Neural cell (in vitro differentiated cells): ENCODE measurements around the gene RABIF. TPM values are rescaled to one million over a fixed set of nuclear protein-coding genes. Genes with fewer than 3 reads are reported as not detected.

Experiments used
- H2AFZ ChIP-seq: fragments of 200-600, 300-800 bp; sonication (generic), shearing (Covaris generic); 2 replicates; pipeline ENCODE4 v1.6.0; 2014; ENCODE audit warnings: low read depth, mild to moderate bottlenecking, antibody characterized with exemption, low read length, moderate library complexity
- H3F3A ChIP-seq: fragments of 200-600 bp; shearing (Covaris generic); 2 replicates; pipeline ENCODE4 v1.6.1; 2016; ENCODE audit warnings: mild to moderate bottlenecking, moderate library complexity, mixed read lengths, antibody characterized with exemption, low read length; ENCODE audit not compliant: insufficient read depth, poor library complexity, severe bottlenecking
- H3K27ac ChIP-seq: fragments of 200-600, 300-800 bp; sonication (generic), shearing (Covaris generic); 2 replicates; pipeline ENCODE4 v1.5.1; 2014; ENCODE audit warnings: mild to moderate bottlenecking, low read length, moderate library complexity
- H3K27me3 ChIP-seq: fragments of 300-800, 200-600 bp; sonication (generic), shearing (Covaris generic); 2 replicates; pipeline ENCODE4 v1.6.0; 2014; ENCODE audit warnings: mild to moderate bottlenecking, low read depth, low read length, moderate library complexity; ENCODE audit not compliant: insufficient read depth
- H3K36me3 ChIP-seq: fragments of 300-800, 200-600 bp; sonication (generic), shearing (Covaris generic); 2 replicates; pipeline ENCODE4 v1.5.1; 2014; ENCODE audit warnings: mild to moderate bottlenecking, antibody characterized with exemption, low read length, moderate library complexity; ENCODE audit not compliant: insufficient read depth
- H3K4me2 ChIP-seq: fragments of 300-800, 200-600 bp; sonication (generic), shearing (Covaris generic); 2 replicates; pipeline ENCODE4 v1.6.0; 2014; ENCODE audit warnings: mild to moderate bottlenecking, low read length
- H3K4me3 ChIP-seq: fragments of 300-800, 200-600 bp; sonication (generic), shearing (Covaris generic); 2 replicates; pipeline ENCODE4 v1.5.1; 2014; ENCODE audit warnings: mild to moderate bottlenecking, low read length, moderate library complexity
- H3K79me2 ChIP-seq: fragments of 200-600 bp; shearing (Covaris generic); replicated peaks from 2 replicates; pipeline ENCODE4 v1.6.0; 2014; ENCODE audit warnings: mild to moderate bottlenecking, low read length, moderate library complexity; ENCODE audit not compliant: insufficient read depth
- H3K9ac ChIP-seq: fragments of 300-800, 200-600 bp; sonication (generic), shearing (Covaris generic); 2 replicates; pipeline ENCODE4 v1.6.1; 2016; ENCODE audit warnings: mild to moderate bottlenecking, low read length, mixed read lengths
- H3K9me2 ChIP-seq: fragments of 200-600 bp; shearing (Covaris generic); 2 replicates; pipeline ENCODE4 v1.6.1; 2016; ENCODE audit warnings: mild to moderate bottlenecking, low read length, mixed read lengths; ENCODE audit not compliant: insufficient read depth
- H3K9me3 ChIP-seq: fragments of 200-600, 300-800 bp; sonication (generic), shearing (Covaris generic); 2 replicates; pipeline ENCODE4 v1.6.1; 2016; ENCODE audit warnings: mild to moderate bottlenecking, mixed run types, low read length, moderate library complexity, mixed read lengths
- H4K20me1 ChIP-seq: fragments of 200-600 bp; shearing (Covaris generic); 2 replicates; pipeline ENCODE4 v1.6.1; 2016; ENCODE audit warnings: mild to moderate bottlenecking, mixed run types; ENCODE audit not compliant: insufficient read depth
- EP300 ChIP-seq: fragments of 450-650 bp; conservative IDR thresholded peaks from 2 replicates; pipeline ENCODE4 v1.6.1; 2014; ENCODE audit warnings: antibody characterized with exemption, mild to moderate bottlenecking, moderate library complexity; ENCODE audit not compliant: poor library complexity, severe bottlenecking
- EZH2 ChIP-seq: fragments of 200-600, 300-800 bp; shearing (Covaris generic), sonication (generic); IDR thresholded peaks from 2 replicates; pipeline ENCODE4 v1.6.1; 2014; ENCODE audit warnings: antibody characterized with exemption, low read length, borderline replicate concordance, mild to moderate bottlenecking; ENCODE audit not compliant: insufficient read depth, poor library complexity, severe bottlenecking
- MXI1 ChIP-seq: fragments of 450-650 bp; conservative IDR thresholded peaks from 2 replicates; pipeline ENCODE4 v1.6.1; 2014; ENCODE audit warnings: antibody characterized with exemption, mild to moderate bottlenecking; ENCODE audit not compliant: poor library complexity, severe bottlenecking
- POLR2AphosphoS5 ChIP-seq: IDR thresholded peaks from 2 replicates; pipeline ENCODE4 v1.6.1; 2012
- RAD21 ChIP-seq: fragments of 450-650 bp; conservative IDR thresholded peaks from 2 replicates; pipeline ENCODE4 v1.6.1; 2014; ENCODE audit warnings: antibody characterized with exemption, mild to moderate bottlenecking, moderate library complexity
- SMC3 ChIP-seq: fragments of 450-650 bp; conservative IDR thresholded peaks from 2 replicates; pipeline ENCODE4 v1.6.1; 2014; ENCODE audit warnings: antibody characterized with exemption, mild to moderate bottlenecking, moderate library complexity; ENCODE audit not compliant: poor library complexity
- TAF1 ChIP-seq: IDR thresholded peaks from 2 replicates; pipeline ENCODE4 v1.6.1; 2012; ENCODE audit warnings: low read depth
- polyA plus RNA-seq: library from polyadenylated mRNA; depleted of rRNA; stranded (reverse); fragments of >200 nt; gene quantifications from 2 replicates; pipeline ENCODE4 v1.2.3, GENCODE V29; 2014
- TF ChIP-seq, protein P1 (sequence below): IDR thresholded peaks from 2 replicates; pipeline ENCODE4 v1.6.1; 2012; ENCODE audit warnings: borderline replicate concordance
- TF ChIP-seq, protein P2 (sequence below): fragments of 450-650 bp; IDR thresholded peaks from 2 replicates; pipeline ENCODE4 v1.5.1; 2014; ENCODE audit warnings: antibody characterized with exemption, mild to moderate bottlenecking, moderate library complexity; ENCODE audit not compliant: poor library complexity, severe bottlenecking

The RABIF gene
- polyA plus RNA-seq, 1 donor from 2014 or later, result 13.3 TPM

DNA sequence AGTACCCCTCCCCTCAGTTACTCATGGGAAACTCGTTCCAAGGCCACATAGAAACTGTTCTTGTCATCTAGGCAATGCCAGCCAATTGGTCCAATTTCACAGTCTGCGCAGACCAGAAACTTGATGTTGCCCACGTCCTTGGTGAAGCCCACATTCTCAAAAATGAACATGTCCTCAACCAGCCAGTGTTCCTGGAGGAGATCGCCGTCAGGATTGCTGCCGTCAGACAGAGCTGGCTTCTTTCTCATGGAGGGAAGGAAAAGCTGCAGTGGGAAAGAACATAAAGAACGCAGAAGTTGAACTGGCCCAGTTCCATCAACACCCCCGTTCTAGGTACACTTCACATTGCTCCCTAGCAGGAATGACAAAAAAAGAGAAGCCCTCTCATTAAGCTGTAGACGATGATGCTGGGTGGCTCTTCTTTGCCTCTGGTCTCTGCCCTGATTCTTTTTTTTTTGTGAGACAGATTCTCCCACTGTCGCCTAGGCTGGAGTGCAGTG lies 7.9 kb downstream of the RABIF start (continued):
- TF ChIP-seq, protein P1, sequence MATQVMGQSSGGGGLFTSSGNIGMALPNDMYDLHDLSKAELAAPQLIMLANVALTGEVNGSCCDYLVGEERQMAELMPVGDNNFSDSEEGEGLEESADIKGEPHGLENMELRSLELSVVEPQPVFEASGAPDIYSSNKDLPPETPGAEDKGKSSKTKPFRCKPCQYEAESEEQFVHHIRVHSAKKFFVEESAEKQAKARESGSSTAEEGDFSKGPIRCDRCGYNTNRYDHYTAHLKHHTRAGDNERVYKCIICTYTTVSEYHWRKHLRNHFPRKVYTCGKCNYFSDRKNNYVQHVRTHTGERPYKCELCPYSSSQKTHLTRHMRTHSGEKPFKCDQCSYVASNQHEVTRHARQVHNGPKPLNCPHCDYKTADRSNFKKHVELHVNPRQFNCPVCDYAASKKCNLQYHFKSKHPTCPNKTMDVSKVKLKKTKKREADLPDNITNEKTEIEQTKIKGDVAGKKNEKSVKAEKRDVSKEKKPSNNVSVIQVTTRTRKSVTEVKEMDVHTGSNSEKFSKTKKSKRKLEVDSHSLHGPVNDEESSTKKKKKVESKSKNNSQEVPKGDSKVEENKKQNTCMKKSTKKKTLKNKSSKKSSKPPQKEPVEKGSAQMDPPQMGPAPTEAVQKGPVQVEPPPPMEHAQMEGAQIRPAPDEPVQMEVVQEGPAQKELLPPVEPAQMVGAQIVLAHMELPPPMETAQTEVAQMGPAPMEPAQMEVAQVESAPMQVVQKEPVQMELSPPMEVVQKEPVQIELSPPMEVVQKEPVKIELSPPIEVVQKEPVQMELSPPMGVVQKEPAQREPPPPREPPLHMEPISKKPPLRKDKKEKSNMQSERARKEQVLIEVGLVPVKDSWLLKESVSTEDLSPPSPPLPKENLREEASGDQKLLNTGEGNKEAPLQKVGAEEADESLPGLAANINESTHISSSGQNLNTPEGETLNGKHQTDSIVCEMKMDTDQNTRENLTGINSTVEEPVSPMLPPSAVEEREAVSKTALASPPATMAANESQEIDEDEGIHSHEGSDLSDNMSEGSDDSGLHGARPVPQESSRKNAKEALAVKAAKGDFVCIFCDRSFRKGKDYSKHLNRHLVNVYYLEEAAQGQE, result no peak
- no peak for TF ChIP-seq SMC3
- no peak for TF ChIP-seq RAD21

DNA sequence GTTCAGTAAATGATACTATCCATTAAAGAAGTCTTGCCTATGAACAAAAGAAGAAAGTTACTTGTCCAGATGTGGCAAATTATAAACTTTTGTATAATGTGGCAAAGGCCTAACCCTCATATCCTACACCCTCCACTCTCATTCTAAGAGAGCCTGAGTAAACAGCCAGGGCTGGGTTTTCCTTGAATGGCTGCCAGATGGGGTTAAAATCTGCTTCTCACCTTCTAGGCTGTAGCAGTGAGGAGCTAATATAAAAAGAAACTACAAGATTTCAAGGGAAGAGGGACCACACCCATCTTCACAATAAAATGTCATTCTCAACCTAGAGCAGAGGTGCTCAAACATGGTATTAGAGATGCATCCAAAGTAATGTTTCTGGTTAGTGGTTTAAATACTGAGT lies 8.9 kb downstream of the RABIF start:
- H3K27ac ChIP-seq, result no peak overlapping the region
- no peaks in the 10 kb centered on the region for H4K20me1 ChIP-seq
- H3K9me2 ChIP-seq, result no peaks in the 10 kb centered on the region
- peaks cover 14% of the 10 kb centered on the region for H3K79me2 ChIP-seq
- TF ChIP-seq, protein P1, result no peak
- TF ChIP-seq EZH2 (no peak), EP300 (no peak), POLR2AphosphoS5 (no peak), TAF1 (no peak), RAD21 (no peak), SMC3 (no peak), MXI1 (no peak)
- TF ChIP-seq, protein P2, sequence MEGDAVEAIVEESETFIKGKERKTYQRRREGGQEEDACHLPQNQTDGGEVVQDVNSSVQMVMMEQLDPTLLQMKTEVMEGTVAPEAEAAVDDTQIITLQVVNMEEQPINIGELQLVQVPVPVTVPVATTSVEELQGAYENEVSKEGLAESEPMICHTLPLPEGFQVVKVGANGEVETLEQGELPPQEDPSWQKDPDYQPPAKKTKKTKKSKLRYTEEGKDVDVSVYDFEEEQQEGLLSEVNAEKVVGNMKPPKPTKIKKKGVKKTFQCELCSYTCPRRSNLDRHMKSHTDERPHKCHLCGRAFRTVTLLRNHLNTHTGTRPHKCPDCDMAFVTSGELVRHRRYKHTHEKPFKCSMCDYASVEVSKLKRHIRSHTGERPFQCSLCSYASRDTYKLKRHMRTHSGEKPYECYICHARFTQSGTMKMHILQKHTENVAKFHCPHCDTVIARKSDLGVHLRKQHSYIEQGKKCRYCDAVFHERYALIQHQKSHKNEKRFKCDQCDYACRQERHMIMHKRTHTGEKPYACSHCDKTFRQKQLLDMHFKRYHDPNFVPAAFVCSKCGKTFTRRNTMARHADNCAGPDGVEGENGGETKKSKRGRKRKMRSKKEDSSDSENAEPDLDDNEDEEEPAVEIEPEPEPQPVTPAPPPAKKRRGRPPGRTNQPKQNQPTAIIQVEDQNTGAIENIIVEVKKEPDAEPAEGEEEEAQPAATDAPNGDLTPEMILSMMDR, result no peak
- no peak overlapping the region for H2AFZ ChIP-seq
- no peaks in the 10 kb centered on the region for H3F3A ChIP-seq
- no peak overlapping the region for H3K9ac ChIP-seq
- H3K27me3 ChIP-seq, result no peaks in the 10 kb centered on the region
- H3K36me3 ChIP-seq, result peaks cover 9% of the 10 kb centered on the region
- no peaks in the 10 kb centered on the region for H3K9me3 ChIP-seq
- H3K4me3 ChIP-seq, result no peak overlapping the region
- H3K4me2 ChIP-seq, result no peak overlapping the region
